MG63 (cell line): ENCODE measurements around the gene DMWD. TPM values are rescaled to one million over a fixed set of nuclear protein-coding genes. Genes with fewer than 3 reads are reported as not detected.

Experiments used
- DNase-seq: peaks from one replicate; pipeline ENCODE4 v3.0.0-alpha.2; 2020
- H3K27me3 ChIP-seq: fragments of 250-450 bp; sonication (Bioruptor Pico); 2 replicates; pipeline ENCODE4 v1.5.1; 2020; ENCODE audit warnings: mild to moderate bottlenecking, moderate library complexity
- H3K36me3 ChIP-seq: fragments of 250-450 bp; sonication (Bioruptor Pico); 2 replicates; pipeline ENCODE4 v1.5.1; 2020; ENCODE audit warnings: mild to moderate bottlenecking, moderate library complexity
- H3K4me3 ChIP-seq: fragments of 250-450 bp; sonication (Bioruptor Pico); 2 replicates; pipeline ENCODE4 v1.5.1; 2020; ENCODE audit warnings: mild to moderate bottlenecking, moderate library complexity
- H3K9me3 ChIP-seq: fragments of 250-450 bp; sonication (Bioruptor Pico); 2 replicates; pipeline ENCODE4 v1.5.1; 2020; ENCODE audit warnings: mild to moderate bottlenecking, moderate library complexity
- total RNA-seq: library from RNA; depleted of rRNA; stranded (reverse); fragments of >200 nt; shearing (Covaris generic); gene quantifications from 2 replicates; pipeline ENCODE4 v1.2.3, GENCODE V29; 2014; ENCODE audit warnings: low replicate concordance; rRNA removed

DMWD gene, protein sequence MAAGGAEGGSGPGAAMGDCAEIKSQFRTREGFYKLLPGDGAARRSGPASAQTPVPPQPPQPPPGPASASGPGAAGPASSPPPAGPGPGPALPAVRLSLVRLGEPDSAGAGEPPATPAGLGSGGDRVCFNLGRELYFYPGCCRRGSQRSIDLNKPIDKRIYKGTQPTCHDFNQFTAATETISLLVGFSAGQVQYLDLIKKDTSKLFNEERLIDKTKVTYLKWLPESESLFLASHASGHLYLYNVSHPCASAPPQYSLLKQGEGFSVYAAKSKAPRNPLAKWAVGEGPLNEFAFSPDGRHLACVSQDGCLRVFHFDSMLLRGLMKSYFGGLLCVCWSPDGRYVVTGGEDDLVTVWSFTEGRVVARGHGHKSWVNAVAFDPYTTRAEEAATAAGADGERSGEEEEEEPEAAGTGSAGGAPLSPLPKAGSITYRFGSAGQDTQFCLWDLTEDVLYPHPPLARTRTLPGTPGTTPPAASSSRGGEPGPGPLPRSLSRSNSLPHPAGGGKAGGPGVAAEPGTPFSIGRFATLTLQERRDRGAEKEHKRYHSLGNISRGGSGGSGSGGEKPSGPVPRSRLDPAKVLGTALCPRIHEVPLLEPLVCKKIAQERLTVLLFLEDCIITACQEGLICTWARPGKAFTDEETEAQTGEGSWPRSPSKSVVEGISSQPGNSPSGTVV
- total RNA-seq, result 30.4 and 48.0 TPM in 2 replicates

DNA sequence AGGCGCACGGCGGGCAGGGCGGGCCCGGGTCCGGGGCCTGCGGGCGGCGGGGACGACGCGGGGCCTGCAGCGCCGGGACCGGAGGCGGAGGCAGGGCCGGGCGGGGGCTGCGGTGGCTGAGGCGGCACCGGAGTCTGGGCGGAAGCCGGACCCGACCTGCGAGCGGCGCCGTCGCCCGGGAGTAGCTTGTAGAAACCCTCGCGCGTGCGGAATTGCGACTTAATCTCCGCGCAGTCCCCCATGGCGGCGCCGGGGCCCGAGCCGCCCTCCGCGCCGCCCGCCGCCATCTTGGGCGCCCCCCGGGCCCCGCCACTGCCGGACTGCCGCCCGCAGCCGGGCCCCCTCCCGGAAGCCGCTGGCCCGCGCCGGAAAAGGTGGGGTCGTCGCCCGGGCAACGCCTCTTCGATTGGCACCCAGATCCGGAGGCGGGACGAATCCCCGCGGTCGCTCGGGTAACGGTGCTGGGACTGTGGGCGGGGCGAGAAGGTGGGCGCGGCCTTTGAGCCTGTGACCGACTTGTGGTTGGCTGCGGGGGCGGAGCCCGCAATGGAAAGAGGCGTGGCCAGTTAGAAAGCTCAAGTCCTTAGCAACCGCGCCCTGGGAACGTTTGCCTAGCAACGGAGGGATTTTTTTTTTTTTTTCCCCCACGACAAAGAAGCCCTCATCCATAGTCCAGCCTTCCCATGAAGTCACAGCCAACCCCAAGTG, at the start of gene DMWD:
DMWD (minus strand) TSS at position 376 of the 708 bp plus-strand sequence; CDS start at position 287, 89 bp downstream.
- Histone ChIP-seq H3K27me3 (no peaks in the 10 kb centered on the region), H3K4me3 (peak within 1 kb of the TSS; percentile 91), H3K9me3 (no peaks in the 10 kb centered on the region), H3K36me3 (peaks cover 39% of the 10 kb centered on the region)
- DNase-seq, result peak; percentile 98

DNA sequence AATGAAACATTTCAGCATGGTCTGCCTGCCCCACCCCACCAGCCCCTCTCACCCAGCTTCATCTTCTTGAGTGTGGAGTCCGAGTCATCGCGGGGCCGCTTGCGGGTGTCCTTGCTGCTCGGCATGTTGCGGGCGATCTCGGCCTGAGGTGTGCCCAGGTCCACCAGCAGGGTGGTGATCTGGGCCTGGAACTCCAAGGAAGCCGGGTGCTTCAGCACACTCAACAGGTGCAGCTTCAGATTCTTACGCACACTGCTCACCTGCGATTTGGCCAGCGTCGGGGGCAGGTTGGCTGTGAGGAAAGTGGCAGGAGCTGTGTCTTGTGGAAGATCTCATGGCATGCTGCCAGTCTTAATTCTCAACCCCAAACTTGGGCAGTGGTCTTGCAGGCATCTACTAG, 49.6 kb upstream of the DMWD start:
- H3K27me3 ChIP-seq, result no peaks in the 10 kb centered on the region
- H3K36me3 ChIP-seq, result peaks cover 94% of the 10 kb centered on the region
- H3K4me3 ChIP-seq, result no peak overlapping the region

DNA sequence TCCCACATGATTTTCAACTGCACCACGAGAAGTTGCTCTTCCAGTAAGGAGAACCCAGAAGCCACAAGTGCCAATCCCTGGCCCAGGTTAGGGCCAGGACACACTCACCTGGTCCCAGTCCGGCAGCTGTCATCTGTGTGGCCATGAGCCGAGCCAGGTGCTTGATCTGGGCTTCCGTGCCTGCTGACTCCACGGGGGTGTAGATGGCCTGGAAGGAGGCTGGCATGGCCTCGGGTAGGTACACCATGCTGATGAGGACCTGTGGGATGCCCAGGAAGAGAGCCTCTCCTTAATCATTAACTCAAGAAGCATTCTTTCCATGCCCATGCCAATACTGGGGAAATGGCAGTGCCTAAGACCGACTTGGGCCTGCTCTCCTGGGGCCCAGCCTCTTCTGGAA, 42.3 kb upstream of the DMWD start:
- Histone ChIP-seq H3K9me3 (peaks cover 5% of the 10 kb centered on the region; the same call in 1 of the 2 replicates), H3K4me3 (no peak overlapping the region), H3K36me3 (peaks cover 84% of the 10 kb centered on the region), H3K27me3 (no peaks in the 10 kb centered on the region)
- no peak for DNase-seq

More for the DNA sequence above, 49.6 kb upstream of the DMWD start:
- H3K9me3 ChIP-seq, result peaks cover 5% of the 10 kb centered on the region; the same call in 1 of the 2 replicates
- DNase-seq, result no peak

DNA sequence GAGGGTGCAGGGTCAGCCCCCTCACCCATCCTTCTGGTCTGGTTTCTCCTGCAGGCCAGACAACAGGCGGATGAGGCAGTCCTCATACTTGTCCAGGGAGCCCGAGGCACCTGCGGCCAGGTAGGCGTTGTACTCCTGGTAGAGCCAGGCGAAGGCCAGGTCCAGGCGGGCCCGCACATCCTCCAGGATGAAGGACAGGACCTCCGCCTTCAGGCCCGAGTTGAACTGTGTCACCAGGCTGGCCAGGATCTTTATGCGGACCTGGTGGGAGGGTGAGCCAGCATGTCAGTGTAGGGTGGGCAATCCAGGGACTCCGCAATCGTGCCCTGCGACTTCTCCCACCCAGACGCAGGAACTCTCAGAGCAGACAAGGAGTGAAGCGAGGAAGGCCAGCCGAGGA, 36.3 kb upstream of the DMWD start:
- Histone ChIP-seq H3K36me3 (peaks cover 87% of the 10 kb centered on the region), H3K27me3 (no peaks in the 10 kb centered on the region), H3K9me3 (no peaks in the 10 kb centered on the region), H3K4me3 (no peak overlapping the region)
- no peak for DNase-seq

DNA sequence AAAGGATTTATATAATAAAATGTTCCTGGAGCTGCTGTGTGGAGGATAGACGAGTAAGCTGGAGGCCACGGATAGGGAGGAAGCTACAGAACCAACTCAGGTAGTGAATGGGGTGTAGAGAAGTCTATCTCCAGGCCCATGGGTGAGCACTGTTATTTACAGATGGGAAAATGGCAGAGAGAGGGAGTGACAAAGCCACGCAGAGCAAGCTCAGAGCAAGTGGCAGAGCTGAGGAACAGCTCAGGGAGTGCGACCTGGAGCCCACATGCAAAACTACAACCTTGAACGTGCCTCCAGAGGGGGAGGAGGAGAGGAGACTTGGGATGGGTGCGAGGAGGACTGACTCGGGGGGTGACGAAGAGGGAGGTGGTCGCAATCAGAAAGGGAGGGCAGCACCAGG, 35.9 kb upstream of the DMWD start:
- Histone ChIP-seq H3K27me3 (no peaks in the 10 kb centered on the region), H3K9me3 (no peaks in the 10 kb centered on the region), H3K36me3 (peaks cover 87% of the 10 kb centered on the region), H3K4me3 (no peak overlapping the region)
- DNase-seq, result no peak

DNA sequence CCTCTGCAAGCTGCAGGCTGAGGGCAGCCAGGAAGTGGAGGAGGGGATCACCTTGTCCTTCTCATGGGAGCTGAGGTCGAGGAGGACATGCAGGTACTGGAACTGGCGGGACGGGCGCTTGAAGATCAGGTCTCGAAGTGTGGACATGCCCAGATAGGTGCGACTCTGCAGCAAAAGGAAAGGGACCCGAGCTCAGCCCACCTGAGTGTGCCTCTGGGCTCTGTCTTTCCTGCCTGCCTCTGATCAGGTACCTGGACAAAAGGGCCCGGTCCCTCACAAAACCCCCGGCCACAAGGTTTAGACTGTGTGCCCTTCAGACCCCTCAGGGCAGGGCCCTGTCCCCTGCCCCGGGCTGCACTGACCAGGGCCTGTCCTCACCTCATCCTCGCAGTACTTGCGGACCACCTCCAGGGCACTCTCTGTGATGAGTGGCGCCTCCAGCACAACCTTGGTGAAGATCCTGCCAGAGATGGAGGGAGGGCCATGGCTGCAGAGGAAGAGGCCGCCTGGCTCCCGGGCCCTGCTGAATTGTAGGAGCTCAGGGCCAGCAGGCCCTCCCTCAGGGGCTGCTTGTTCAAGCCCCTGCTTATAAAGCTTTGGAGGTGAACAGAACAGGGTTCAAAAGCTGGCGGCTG, 34.9 kb upstream of the DMWD start:
- H3K36me3 ChIP-seq, result peaks cover 91% of the 10 kb centered on the region
- no peak overlapping the region for H3K4me3 ChIP-seq
- H3K27me3 ChIP-seq, result no peaks in the 10 kb centered on the region
- no peaks in the 10 kb centered on the region for H3K9me3 ChIP-seq
- no peak for DNase-seq

DNA sequence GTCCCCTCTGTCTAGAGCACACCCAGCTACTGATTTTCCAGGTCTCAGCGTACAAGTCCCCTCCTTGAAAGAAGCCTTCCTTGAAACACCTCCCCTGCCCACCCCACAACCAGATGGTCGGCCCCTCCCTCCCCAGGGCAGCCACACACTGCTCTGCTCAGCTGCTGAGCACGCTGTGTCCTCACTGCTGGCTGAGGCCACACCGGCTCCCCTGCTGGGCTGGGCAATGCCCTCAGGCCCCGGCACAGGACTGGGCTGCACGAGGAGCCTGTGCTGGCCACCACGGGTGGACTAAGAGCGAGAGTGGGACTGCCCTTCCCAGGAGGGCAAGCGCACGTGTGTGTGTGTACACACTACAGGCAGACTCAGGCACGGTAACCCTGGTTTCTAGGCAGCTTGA, 34.3 kb upstream of the DMWD start:
- H3K4me3 ChIP-seq, result no peak overlapping the region
- H3K27me3 ChIP-seq, result no peaks in the 10 kb centered on the region
- no peak for DNase-seq
- peaks cover 85% of the 10 kb centered on the region for H3K36me3 ChIP-seq
- no peaks in the 10 kb centered on the region for H3K9me3 ChIP-seq

DNA sequence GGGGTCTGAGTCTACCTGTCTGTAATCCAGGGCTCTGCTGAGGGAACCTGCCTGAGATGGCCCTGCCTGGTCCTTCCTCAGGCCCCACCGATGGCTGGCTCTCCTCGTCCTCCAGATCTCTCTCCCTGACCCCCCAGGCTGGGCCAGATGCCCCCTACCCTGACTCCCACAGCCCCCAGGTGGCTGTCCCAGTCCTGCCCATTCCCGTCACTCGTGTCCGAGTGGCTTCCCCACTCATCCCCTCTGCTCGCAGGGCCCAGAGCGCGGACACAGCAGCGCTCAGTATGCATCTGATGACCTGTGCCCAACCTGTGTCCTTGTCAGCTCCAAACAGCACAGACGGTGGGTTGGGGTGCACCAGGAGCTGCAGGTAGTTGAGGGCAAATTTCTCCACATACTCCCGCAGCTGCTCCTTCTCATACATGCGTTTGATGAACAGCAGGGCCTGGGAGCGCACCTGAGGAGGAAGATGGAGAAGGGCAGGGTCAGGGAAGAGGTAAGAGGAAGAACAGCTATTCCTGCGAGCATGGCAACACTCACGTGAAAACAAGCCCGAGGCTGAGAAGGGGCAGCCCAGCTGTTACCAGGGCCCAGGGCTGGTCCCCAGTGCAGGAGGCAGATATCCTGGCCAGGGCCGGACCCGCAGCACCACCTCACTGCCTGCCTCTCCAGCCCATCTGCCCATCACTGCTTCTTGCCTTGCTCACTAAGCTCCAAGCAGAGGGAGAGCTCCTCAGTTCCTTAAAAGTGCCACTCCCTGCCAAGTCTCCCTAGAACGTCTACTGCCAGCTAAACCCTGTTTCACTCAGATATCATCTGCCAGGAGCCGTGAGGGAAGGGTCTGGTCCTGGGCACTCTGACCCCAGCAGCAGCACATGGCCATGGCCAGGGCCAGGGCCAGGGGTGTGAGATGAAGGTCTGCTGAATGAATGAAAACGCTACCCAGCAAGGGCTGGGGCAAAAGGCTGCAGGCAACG, 33.6 kb upstream of the DMWD start:
- H3K27me3 ChIP-seq, result no peaks in the 10 kb centered on the region
- H3K4me3 ChIP-seq, result no peak overlapping the region
- no peaks in the 10 kb centered on the region for H3K9me3 ChIP-seq
- H3K36me3 ChIP-seq, result peaks cover 78% of the 10 kb centered on the region
- no peak for DNase-seq

DNA sequence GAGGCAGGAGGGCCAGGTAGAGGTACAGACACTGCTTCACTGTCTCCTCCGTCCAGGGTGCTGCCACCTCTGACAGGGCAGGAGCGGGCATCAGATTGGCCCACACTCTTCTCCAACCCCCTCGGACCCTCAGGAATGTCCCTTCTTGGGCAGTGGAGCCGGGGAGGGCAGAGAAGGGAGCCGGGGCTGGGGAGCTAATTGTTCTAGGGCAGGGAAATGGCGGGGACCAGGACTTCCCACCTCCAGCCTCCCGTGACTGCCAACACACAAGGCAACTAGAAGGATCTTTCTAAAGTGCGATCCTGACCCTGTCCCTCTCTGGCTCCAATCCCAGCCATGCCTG, 32.6 kb upstream of the DMWD start:
- Histone ChIP-seq H3K36me3 (peaks cover 74% of the 10 kb centered on the region), H3K27me3 (no peaks in the 10 kb centered on the region), H3K9me3 (no peaks in the 10 kb centered on the region), H3K4me3 (no peak overlapping the region)
- no peak for DNase-seq

DNA sequence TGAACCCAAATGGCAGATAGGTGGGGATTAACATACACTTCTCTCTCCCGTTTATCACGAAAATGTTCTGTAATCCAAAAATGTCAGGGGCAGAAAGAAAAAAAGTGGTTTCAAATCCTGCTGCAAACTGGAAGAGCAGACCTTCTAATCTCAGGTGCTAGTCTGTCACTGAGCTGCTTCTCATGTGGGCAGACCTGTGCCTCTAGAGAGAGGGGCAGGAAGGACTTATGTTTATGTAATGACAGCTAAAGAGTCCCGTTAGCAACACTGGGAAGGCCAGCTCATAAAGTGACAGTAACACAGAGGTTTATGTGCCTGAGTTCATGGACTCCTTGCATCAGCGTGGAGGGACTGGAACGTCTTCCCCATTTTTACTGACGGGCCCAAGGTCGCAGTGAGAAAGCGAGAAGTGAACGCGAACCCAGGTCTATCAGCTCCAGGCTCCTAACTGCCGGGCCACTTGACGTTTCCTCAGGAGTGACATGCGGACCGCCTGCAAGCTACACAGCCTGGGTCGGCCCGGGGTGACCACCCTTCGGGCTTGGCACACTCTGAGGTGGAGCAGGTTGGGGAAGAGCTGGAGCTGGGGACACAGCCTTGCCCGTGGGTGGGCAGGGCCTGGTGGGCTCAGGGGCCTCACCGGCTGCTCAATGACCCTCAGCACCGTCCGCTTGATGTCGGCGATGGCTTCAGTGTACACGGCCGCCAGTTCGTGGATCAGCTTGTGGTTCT, 32.1 kb upstream of the DMWD start:
- DNase-seq, result no peak
- no peak overlapping the region for H3K4me3 ChIP-seq
- H3K9me3 ChIP-seq, result no peaks in the 10 kb centered on the region
- no peaks in the 10 kb centered on the region for H3K27me3 ChIP-seq
- H3K36me3 ChIP-seq, result peaks cover 69% of the 10 kb centered on the region

DNA sequence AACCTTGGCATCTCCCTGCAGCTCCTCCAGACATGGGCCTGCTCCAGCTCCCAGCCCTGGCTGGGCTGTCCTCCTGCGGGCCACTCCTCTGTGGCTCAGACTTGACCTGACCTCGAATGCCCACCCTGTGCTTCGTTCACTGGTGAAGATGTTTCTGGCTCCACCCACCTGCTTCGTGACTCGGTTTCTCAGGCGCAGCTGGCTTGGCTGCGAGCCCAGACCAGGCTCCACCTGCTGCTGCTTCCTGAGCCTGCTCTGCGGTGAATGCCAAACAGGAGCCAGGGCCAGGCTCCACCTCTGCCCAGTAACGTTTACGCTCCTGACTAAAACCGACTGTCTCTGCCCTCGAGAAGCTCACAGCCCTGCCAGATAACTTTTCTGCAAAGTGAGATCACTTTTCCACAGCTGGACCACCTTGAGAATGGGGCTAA, 31.4 kb upstream of the DMWD start:
- no peaks in the 10 kb centered on the region for H3K27me3 ChIP-seq
- DNase-seq, result no peak
- no peaks in the 10 kb centered on the region for H3K9me3 ChIP-seq
- H3K4me3 ChIP-seq, result no peak overlapping the region
- H3K36me3 ChIP-seq, result peaks cover 63% of the 10 kb centered on the region

DNA sequence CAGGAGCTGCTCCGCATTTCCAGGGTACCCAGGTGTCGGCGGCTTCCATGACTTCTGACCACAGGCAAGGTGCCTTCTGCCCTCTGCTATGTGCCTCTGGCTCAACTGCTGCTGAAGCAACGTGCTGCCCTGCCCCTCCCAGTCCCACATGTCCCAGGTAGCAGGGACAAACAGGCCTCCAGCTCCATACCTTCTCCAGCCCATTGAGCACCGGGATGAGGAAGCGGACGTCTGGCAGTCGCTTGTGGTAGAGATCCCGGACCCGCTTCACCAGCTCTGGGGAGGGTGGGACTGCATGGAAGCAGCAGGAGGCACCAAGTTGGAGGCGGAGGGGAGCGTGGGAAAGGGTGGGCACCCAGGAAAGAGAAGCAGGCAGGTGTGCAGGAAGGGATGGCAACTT, 30.5 kb upstream of the DMWD start:
- Histone ChIP-seq H3K27me3 (no peaks in the 10 kb centered on the region), H3K9me3 (no peaks in the 10 kb centered on the region), H3K36me3 (peaks cover 59% of the 10 kb centered on the region), H3K4me3 (no peak overlapping the region)
- no peak for DNase-seq

DNA sequence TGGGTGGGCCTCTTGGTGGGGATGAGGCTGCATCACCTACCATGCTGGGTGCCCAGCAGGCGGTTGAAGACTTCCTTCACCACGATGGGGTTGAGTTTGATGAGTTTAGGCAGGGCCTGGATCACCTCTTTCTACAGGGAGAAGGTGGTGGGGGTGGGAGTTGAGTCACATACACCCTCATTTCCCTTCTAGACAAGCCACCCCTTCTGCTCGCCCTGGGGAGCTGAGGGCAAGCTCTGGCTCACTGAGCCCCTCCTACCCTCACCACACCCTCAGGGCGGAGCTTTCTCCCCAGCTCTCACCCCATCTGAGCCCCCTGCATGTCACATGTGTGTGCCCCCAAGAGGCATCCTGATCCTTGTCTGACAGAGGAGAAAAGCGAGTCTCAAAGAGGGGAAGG, 30.1 kb upstream of the DMWD start:
- Histone ChIP-seq H3K27me3 (no peaks in the 10 kb centered on the region), H3K36me3 (peaks cover 56% of the 10 kb centered on the region), H3K9me3 (no peaks in the 10 kb centered on the region), H3K4me3 (no peak overlapping the region)
- DNase-seq, result no peak

DNA sequence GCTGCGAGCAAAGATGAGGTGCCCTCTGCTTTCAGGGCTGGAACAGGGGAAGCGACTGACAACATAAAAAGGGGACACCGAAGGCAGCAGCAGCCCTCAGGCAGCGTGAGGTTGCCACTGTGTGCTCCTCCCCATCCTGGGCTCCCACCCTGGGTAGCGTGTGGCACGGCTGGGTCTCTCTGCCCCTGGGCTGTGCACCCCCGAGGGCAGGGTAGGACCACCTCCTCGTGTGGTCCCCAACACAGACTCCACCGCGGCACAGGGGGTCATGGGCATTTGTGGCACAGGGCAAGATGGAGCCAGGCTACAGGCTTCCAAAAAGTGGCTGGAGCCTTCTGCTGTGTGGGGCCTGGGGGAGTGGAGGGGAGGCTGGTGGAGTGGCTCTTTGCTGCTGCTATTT, 28.9 kb upstream of the DMWD start:
- Histone ChIP-seq H3K27me3 (no peaks in the 10 kb centered on the region), H3K9me3 (no peaks in the 10 kb centered on the region), H3K4me3 (no peak overlapping the region), H3K36me3 (peaks cover 53% of the 10 kb centered on the region)
- DNase-seq, result no peak

DNA sequence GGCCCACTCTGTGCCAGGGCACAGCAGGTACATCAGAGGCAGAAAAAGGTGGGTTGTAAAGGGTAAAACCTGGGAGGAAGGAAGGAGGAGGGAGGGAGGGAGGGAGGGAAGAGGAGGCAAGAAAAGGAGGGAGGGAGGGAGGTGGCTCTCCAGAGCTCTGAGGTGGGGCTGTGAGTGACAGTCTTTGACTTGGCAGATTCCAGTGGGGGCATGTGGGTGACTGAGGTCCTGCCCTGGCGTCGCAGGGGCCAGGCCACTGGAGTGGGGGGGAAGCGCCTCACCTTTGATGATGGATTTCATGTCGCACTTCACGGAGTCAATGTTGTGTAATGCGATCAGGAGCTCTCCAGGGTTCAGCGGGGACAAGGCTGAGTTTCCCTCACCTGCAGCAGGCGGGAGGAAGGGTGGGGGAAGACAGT, 28.5 kb upstream of the DMWD start:
- Histone ChIP-seq H3K27me3 (no peaks in the 10 kb centered on the region), H3K36me3 (peaks cover 53% of the 10 kb centered on the region), H3K4me3 (no peak overlapping the region), H3K9me3 (no peaks in the 10 kb centered on the region)
- no peak for DNase-seq
